Gastroesophageal sphincter (tissue), 3 donors: ENCODE results near the gene SNAI1.

ENCODE experiments used
- CTCF ChIP-seq, 4 experiments: fragments of 200-600 bp in 2 of 4; fragments of 450-650 bp in 2 of 4; sonication (generic) in 1 of 4; IDR thresholded peaks; one replicate each; pipeline ENCODE4 v1.5.1; 2017 to 2019; ENCODE audit warnings: antibody characterized with exemption in 4 of 4, mild to moderate bottlenecking in 2 of 4, moderate library complexity in 2 of 4
- POLR2AphosphoS5 ChIP-seq: sonication (generic); formaldehyde crosslinking; IDR thresholded peaks from one replicate; pipeline ENCODE4 v1.6.1; 2017; ENCODE audit warnings: antibody characterized with exemption

GRCh38 chr20:50009521-50010454, 27.0 kb downstream of the SNAI1 start:
- no peak for TF ChIP-seq POLR2AphosphoS5
- TF ChIP-seq CTCF (IDR thresholded peaks at IDR 0.05): no peak
